GM12874 (cell line): ENCODE data around the gene ACTN4.

Source experiments
- TF ChIP-seq, protein P1 (sequence below): IDR thresholded peaks from 2 replicates; pipeline ENCODE4 v1.5.1; 2011; ENCODE audit warnings: low read depth, mild to moderate bottlenecking, control low read depth, low read length, moderate library complexity; ENCODE audit not compliant: insufficient read depth

The ACTN4 gene

DNA sequence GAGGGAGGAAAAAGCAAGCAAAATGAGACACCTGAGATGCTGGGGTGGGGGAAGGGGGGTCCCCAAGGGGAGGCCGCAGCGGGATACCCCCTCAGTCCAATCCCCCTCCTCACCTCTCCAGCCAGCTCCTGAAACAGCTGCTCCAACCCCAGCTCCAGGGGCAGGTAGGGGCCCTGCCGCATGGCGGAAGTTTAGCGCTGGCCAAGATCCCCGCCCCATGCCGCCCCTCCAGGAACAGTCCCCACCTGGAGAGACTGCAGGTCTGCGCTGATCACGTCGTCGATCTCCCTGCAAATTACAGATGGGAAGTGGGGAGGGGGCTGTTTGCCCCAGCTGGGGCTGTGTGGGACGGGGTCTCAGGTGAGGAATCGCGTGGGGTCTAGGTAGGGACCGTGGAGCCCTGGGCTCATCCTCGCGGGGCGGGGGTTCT, 87.8 kb downstream of the ACTN4 start:
- TF ChIP-seq, protein P1, sequence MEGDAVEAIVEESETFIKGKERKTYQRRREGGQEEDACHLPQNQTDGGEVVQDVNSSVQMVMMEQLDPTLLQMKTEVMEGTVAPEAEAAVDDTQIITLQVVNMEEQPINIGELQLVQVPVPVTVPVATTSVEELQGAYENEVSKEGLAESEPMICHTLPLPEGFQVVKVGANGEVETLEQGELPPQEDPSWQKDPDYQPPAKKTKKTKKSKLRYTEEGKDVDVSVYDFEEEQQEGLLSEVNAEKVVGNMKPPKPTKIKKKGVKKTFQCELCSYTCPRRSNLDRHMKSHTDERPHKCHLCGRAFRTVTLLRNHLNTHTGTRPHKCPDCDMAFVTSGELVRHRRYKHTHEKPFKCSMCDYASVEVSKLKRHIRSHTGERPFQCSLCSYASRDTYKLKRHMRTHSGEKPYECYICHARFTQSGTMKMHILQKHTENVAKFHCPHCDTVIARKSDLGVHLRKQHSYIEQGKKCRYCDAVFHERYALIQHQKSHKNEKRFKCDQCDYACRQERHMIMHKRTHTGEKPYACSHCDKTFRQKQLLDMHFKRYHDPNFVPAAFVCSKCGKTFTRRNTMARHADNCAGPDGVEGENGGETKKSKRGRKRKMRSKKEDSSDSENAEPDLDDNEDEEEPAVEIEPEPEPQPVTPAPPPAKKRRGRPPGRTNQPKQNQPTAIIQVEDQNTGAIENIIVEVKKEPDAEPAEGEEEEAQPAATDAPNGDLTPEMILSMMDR: no peak

DNA sequence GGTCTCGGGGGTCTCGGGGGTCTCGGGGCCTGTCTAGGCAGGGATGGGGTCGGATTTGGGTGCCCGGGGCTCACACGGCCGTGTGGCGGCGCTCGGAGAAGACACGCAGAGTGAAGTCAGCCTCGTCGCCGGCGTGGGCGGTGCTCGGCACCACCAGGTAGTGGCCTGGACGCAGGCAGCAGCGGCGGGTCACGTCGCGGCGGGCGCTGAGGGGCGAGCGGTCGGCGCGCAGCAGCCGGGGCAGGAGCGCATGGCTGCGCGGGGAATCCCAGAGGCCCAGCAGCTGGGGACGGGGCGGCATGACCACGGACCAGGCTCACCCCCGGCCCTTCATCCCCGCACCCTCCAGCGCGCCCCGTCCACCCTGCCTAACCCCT, 88.6 kb downstream of the ACTN4 start:
- TF ChIP-seq, protein P1: no peak

DNA sequence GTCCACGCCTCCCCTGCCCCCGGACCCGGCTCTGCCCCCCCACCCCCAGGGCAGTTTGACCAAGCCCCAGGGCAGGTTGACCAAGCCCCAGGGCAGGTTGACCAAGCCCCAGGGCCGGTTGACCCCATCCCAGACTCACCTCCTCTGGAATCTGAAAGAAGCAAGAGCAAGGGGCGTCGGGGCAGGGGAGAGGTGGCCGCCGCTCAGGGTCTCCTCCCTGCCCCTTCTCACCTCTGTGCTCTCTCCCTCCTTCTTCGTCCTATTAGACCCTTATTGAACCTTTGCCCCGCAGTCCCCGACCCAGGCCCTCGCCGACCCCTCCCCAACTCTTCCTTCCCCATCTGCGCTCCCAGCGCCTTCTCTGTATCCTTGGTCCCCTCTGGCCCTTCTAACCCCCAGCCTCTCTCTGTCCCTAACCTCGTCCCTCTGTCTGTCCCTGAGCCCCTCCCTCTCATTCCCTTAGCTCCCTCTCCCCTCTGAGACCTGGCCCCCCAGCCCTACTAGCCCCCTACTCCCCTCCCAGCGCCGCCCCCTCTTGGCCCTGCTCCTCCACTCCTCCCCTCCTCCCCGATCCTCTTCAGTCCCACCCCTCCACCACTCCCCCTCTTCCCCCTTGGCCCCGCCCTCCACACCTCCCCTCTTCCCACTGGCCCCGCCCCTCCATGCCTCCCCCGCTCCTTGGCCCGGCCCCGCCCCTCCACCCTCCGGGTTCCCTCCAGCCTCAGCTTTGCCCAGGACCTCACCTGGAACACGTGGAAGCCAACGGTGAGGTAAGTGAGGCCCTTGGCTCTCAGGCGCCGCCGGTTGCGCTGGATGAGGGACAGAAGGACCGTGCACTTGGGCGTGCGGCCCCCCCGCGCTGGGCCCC, 89.2 kb downstream of the ACTN4 start:
- TF ChIP-seq, protein P1: no peak

DNA sequence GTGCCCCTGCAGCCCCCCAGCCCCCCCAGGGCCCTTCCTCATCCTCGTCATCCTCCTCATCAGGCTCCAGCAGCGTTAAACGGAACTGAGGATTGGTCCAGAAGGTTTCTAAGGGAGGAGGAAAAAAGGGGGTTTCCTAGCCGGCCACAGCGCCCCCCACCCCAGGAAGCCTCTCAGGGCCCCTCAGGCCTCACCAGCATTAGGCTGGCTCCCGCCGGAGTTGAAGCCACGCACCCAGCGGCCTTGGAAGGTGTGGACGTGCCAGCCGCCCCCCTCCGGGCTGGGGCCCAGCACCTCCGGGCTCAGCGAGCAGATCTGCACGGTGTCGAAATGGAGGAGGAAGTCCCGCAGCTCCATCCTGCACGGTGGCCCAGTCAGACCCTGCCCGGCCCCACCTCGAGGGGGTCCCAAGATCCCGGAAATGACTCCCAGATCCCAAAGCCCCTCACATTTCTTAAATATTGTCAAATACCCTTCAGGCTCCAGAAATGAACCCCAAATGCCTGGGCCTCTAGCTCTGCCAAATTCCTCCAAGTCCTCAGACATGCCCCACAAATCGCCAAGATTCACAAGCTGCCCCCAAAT, 89.9 kb downstream of the ACTN4 start:
- TF ChIP-seq, protein P1: no peak

DNA sequence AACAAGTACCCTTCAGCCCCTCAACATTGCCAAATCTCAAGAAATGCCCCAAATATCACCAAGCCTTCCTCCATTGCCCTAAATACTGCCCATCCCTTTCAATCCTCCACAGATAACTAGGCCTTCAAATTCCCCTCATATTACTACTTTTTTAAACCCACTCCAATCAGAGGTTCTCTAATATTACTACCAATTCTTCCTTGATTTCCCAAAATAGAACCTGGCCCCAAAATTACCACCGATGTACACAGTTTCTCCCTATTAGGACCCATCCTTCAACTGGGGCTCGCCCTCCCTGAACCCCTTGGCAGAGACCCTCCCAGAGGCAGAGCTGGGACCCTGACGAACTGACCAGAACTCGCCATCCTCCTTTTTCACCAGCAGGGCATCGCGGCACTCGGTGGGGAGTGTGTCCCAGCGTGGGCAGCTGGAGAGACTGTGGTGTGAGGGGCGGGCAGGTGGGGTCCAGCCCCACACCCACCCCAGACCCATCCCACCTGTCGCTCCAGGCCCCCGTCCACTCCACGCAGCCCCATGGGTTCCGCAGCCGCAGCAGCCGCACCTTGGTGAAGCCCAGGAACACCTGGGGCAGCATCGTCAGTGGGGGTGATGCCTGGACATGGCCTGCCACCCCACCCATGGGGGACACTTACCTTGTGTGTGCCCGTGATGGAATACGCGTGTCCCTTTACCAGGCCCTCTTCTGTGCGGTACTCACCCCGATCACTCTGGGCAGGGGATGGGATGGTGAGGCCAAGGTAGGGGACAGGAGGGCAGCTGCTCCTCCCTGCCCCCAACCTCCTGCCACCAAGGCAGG, 90.7 kb downstream of the ACTN4 start:
- TF ChIP-seq, protein P1: no peak

DNA sequence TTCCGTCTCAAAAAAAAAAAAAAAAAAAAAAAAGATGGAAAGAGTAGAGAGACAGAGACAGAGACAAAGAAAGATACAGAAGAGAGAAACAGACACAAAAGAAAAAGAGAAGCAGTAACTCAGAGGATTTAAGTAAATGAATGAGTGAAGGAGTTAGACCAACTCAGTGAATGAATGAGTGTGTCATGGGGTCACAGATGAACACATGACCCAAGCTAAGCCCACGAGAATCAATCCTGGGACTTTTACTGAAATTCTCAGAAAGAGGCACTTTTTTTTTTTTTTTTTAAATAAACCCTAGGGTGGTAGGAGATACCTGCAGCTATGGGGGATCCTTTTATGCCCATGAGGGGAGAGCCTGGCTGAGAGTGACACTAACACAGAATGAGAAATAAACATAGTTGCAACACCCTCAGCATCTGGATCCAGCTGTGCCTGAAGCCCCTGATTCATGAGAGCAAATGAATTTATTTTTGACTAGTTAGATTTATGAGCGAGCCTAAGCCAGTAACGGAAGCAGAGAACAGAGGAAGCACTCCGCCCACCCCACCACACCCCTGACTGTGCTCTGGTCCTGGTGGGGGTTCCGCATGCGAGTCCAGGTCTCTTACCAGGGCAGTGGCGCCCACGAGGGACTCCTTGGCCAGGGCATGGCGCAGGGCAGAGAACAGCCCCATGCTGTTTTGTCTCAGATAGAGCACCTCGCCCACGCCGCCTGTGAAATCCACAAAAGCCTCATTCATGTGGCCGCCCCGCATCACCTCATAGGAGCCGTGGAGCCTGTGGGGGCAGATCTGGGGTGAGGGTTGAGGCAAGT, 92.2 kb downstream of the ACTN4 start:
- TF ChIP-seq, protein P1: no peak
